Measurements from ENCODE around the gene CDH11.

DNA sequence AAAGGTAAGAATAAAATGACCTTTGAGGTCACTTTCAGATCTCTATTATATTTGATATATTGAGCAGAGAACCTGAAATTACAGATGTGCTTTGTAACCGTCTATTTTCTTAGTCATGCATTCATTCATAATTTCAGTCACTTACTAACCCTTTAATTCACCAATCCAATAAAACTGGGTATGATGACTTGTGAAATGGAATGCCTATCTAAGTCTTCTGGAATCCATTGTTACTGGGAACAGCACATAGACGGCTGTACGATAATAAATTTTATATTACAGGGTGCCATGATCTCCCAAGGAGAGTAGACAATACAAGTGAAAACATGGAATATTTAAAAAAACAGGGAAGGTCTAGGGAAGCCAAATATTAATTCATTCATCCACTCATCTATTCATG, 22.9 kb downstream of the CDH11 start:
- TF ChIP-seq CTCF (conservative IDR thresholded peaks at IDR 0.05; ENCODE audit: low read length) (no peak), EZH2phosphoT487 (IDR thresholded peaks at IDR 0.05; ENCODE audit: borderline replicate concordance) (no peak)

Measured in Loucy (cell line).